ENCODE data around the gene CCDC188. TPM values are rescaled to one million over a fixed set of nuclear protein-coding genes. Genes with fewer than 3 reads are reported as not detected.

Gene CCDC188
- polyA plus RNA-seq, 1 donor (not counting 4 experiments of a cell fraction or from before 2014, with no cell fraction given) = not detected

- no peak overlapping the region for H3K9ac ChIP-seq (ENCODE audit: control insufficient read depth, extremely low read depth, insufficient read depth, low read length)
- TF ChIP-seq EZH2 (IDR thresholded peaks at IDR 0.05; ENCODE audit: low read length) (no peak), CTCF (optimal IDR thresholded peaks at IDR 0.05 in 1 of 3, IDR thresholded peaks at IDR 0.05 in 1 of 3, conservative IDR thresholded peaks at IDR 0.05 in 1 of 3; ENCODE audit: extremely low read depth in 1 of 3, insufficient read depth in 2 of 3, low read length in 3 of 3) (no peak)
- H3K27me3 ChIP-seq (ENCODE audit: control insufficient read depth, extremely low read depth, insufficient read depth, low read length) = no peaks in the 10 kb centered on the region
- DNase-seq (ENCODE audit: low read depth, low spot score) = no peak
- H3K27ac ChIP-seq (ENCODE audit: control insufficient read depth, insufficient read depth, low read length) = no peak overlapping the region
- no peaks in the 10 kb centered on the region for H3K79me2 ChIP-seq (ENCODE audit: control insufficient read depth, insufficient read depth, low read length)
- H3K9me1 ChIP-seq (ENCODE audit: control insufficient read depth, extremely low read depth, insufficient read depth, low read length) = no peaks in the 10 kb centered on the region
- no peaks in the 10 kb centered on the region for H3K36me3 ChIP-seq (ENCODE audit: control insufficient read depth in 2 of 2, extremely low read depth in 1 of 2, insufficient read depth in 2 of 2, low read length in 2 of 2)
- dilution Hi-C loops (cut with MboI; ENCODE audit: extremely low pct_ligation_motif_present, low sequenced_read_pairs) = no loop called here
- H3K4me2 ChIP-seq (ENCODE audit: control insufficient read depth, extremely low read depth, insufficient read depth, low read depth, low read length) = no peak overlapping the region
- H2AFZ ChIP-seq (ENCODE audit: control insufficient read depth, low read length) = no peak overlapping the region
- H3K4me1 ChIP-seq (ENCODE audit: control insufficient read depth, extremely low read depth, insufficient read depth, low read length) = no peaks in the 10 kb centered on the region
- no peak overlapping the region for H3K4me3 ChIP-seq (ENCODE audit: control insufficient read depth in 2 of 3, extremely low read depth in 1 of 3, insufficient read depth in 2 of 3, low read depth in 1 of 3, low read length in 3 of 3)
- no peaks in the 10 kb centered on the region for H4K20me1 ChIP-seq (ENCODE audit: control insufficient read depth, extremely low read depth, insufficient read depth, low read length)
- FAIRE-seq = no peak
- no peaks in the 10 kb centered on the region for H3K9me3 ChIP-seq (ENCODE audit: control insufficient read depth, low read depth, low read length)
These were observed 5.2 kb upstream of the CCDC188 start for GRCh38 chr22:20156042-20156389.

GRCh38 chr22:20155330-20156041 is 4.6 kb upstream of the CCDC188 start:
- Histone ChIP-seq H2AFZ (ENCODE audit: control insufficient read depth, low read length) (no peak overlapping the region), H3K4me1 (ENCODE audit: control insufficient read depth, extremely low read depth, insufficient read depth, low read length) (no peaks in the 10 kb centered on the region), H3K36me3 (ENCODE audit: control insufficient read depth in 2 of 2, extremely low read depth in 1 of 2, insufficient read depth in 2 of 2, low read length in 2 of 2) (no peaks in the 10 kb centered on the region), H3K79me2 (ENCODE audit: control insufficient read depth, insufficient read depth, low read length) (no peaks in the 10 kb centered on the region), H3K9ac (ENCODE audit: control insufficient read depth, extremely low read depth, insufficient read depth, low read length) (no peak overlapping the region), H4K20me1 (ENCODE audit: control insufficient read depth, extremely low read depth, insufficient read depth, low read length) (no peaks in the 10 kb centered on the region), H3K4me2 (ENCODE audit: control insufficient read depth, extremely low read depth, insufficient read depth, low read depth, low read length) (no peak overlapping the region), H3K27ac (ENCODE audit: control insufficient read depth, insufficient read depth, low read length) (no peak overlapping the region), H3K27me3 (ENCODE audit: control insufficient read depth, extremely low read depth, insufficient read depth, low read length) (no peaks in the 10 kb centered on the region), H3K9me3 (ENCODE audit: control insufficient read depth, low read depth, low read length) (no peaks in the 10 kb centered on the region), H3K4me3 (ENCODE audit: control insufficient read depth in 2 of 3, extremely low read depth in 1 of 3, insufficient read depth in 2 of 3, low read depth in 1 of 3, low read length in 3 of 3) (no peak overlapping the region), H3K9me1 (ENCODE audit: control insufficient read depth, extremely low read depth, insufficient read depth, low read length) (no peaks in the 10 kb centered on the region)
- no peak for DNase-seq (ENCODE audit: low read depth, low spot score)
- TF ChIP-seq CTCF (optimal IDR thresholded peaks at IDR 0.05 in 1 of 3, IDR thresholded peaks at IDR 0.05 in 1 of 3, conservative IDR thresholded peaks at IDR 0.05 in 1 of 3; ENCODE audit: extremely low read depth in 1 of 3, insufficient read depth in 2 of 3, low read length in 3 of 3) (no peak), EZH2 (IDR thresholded peaks at IDR 0.05; ENCODE audit: low read length) (no peak)
- dilution Hi-C loops (cut with MboI; ENCODE audit: extremely low pct_ligation_motif_present, low sequenced_read_pairs) = no loop called here
- no peak for FAIRE-seq

Measured in keratinocyte (primary cell).